ENCODE measurements around the gene HDAC11. TPM values are rescaled to one million over a fixed set of nuclear protein-coding genes. Genes with fewer than 3 reads are reported as not detected.

Gene HDAC11
- total and polyA plus RNA-seq, 9 of the 15 experiments (the other 6 are each of a cell fraction or from before 2014, with no cell fraction given) = 0.60 to 6.0 (median 4.5) TPM

DNA sequence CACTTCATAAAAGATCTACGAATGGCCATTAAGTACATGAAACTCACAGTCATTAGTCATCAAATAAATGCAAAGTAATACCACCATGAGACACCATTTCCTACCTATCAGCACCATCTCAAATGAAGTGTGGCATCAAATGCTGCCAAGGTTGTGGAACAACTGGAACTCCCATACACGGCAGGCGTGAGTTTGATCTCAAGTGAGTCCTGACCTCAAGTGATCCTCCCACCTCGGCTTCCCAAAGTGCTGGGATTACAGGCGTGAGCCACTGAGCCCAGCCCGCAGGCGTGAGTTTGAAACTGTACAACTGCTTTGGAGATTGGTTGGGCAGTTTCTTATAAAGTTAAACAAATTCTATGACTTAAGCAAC is 28.8 kb upstream of the HDAC11 start (continued):
- TF ChIP-seq, protein P1, sequence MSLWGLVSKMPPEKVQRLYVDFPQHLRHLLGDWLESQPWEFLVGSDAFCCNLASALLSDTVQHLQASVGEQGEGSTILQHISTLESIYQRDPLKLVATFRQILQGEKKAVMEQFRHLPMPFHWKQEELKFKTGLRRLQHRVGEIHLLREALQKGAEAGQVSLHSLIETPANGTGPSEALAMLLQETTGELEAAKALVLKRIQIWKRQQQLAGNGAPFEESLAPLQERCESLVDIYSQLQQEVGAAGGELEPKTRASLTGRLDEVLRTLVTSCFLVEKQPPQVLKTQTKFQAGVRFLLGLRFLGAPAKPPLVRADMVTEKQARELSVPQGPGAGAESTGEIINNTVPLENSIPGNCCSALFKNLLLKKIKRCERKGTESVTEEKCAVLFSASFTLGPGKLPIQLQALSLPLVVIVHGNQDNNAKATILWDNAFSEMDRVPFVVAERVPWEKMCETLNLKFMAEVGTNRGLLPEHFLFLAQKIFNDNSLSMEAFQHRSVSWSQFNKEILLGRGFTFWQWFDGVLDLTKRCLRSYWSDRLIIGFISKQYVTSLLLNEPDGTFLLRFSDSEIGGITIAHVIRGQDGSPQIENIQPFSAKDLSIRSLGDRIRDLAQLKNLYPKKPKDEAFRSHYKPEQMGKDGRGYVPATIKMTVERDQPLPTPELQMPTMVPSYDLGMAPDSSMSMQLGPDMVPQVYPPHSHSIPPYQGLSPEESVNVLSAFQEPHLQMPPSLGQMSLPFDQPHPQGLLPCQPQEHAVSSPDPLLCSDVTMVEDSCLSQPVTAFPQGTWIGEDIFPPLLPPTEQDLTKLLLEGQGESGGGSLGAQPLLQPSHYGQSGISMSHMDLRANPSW (CRISPR knock-in tag; IDR thresholded peaks at IDR 0.05) = no peak
- TF ChIP-seq ZNF232 (CRISPR knock-in tag; IDR thresholded peaks at IDR 0.05) = 0 out of 2 replicates have a peak, but pooled peaks have one; percentile 54
- TF ChIP-seq SRSF7 (optimal IDR thresholded peaks at IDR 0.05; ENCODE audit: low read depth, low read length) = no peak
- TF ChIP-seq, protein P2, sequence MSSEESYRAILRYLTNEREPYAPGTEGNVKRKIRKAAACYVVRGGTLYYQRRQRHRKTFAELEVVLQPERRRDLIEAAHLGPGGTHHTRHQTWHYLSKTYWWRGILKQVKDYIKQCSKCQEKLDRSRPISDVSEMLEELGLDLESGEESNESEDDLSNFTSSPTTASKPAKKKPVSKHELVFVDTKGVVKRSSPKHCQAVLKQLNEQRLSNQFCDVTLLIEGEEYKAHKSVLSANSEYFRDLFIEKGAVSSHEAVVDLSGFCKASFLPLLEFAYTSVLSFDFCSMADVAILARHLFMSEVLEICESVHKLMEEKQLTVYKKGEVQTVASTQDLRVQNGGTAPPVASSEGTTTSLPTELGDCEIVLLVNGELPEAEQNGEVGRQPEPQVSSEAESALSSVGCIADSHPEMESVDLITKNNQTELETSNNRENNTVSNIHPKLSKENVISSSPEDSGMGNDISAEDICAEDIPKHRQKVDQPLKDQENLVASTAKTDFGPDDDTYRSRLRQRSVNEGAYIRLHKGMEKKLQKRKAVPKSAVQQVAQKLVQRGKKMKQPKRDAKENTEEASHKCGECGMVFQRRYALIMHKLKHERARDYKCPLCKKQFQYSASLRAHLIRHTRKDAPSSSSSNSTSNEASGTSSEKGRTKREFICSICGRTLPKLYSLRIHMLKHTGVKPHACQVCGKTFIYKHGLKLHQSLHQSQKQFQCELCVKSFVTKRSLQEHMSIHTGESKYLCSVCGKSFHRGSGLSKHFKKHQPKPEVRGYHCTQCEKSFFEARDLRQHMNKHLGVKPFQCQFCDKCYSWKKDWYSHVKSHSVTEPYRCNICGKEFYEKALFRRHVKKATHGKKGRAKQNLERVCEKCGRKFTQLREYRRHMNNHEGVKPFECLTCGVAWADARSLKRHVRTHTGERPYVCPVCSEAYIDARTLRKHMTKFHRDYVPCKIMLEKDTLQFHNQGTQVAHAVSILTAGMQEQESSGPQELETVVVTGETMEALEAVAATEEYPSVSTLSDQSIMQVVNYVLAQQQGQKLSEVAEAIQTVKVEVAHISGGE (CRISPR knock-in tag; IDR thresholded peaks at IDR 0.05) = no peak
- no peak for TF ChIP-seq RBM34 (IDR thresholded peaks at IDR 0.05; ENCODE audit: borderline replicate concordance, insufficient read depth, low read length)
- TF ChIP-seq ZNF212 (CRISPR knock-in tag; IDR thresholded peaks at IDR 0.05) = no peak
- no peak for TF ChIP-seq ZBED1 (IDR thresholded peaks at IDR 0.05)
- no peak for TF ChIP-seq ETS2 (tag; IDR thresholded peaks at IDR 0.05; ENCODE audit: borderline replicate concordance, poor library complexity, severe bottlenecking)
- no peak for TF ChIP-seq BRD4 (IDR thresholded peaks at IDR 0.05)
- TF ChIP-seq, protein P3, sequence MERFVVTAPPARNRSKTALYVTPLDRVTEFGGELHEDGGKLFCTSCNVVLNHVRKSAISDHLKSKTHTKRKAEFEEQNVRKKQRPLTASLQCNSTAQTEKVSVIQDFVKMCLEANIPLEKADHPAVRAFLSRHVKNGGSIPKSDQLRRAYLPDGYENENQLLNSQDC (CRISPR knock-in tag; IDR thresholded peaks at IDR 0.05) = no peak
- TF ChIP-seq ZNF143 (CRISPR knock-in tag; IDR thresholded peaks at IDR 0.05) = no peak
- TF ChIP-seq, protein P4, sequence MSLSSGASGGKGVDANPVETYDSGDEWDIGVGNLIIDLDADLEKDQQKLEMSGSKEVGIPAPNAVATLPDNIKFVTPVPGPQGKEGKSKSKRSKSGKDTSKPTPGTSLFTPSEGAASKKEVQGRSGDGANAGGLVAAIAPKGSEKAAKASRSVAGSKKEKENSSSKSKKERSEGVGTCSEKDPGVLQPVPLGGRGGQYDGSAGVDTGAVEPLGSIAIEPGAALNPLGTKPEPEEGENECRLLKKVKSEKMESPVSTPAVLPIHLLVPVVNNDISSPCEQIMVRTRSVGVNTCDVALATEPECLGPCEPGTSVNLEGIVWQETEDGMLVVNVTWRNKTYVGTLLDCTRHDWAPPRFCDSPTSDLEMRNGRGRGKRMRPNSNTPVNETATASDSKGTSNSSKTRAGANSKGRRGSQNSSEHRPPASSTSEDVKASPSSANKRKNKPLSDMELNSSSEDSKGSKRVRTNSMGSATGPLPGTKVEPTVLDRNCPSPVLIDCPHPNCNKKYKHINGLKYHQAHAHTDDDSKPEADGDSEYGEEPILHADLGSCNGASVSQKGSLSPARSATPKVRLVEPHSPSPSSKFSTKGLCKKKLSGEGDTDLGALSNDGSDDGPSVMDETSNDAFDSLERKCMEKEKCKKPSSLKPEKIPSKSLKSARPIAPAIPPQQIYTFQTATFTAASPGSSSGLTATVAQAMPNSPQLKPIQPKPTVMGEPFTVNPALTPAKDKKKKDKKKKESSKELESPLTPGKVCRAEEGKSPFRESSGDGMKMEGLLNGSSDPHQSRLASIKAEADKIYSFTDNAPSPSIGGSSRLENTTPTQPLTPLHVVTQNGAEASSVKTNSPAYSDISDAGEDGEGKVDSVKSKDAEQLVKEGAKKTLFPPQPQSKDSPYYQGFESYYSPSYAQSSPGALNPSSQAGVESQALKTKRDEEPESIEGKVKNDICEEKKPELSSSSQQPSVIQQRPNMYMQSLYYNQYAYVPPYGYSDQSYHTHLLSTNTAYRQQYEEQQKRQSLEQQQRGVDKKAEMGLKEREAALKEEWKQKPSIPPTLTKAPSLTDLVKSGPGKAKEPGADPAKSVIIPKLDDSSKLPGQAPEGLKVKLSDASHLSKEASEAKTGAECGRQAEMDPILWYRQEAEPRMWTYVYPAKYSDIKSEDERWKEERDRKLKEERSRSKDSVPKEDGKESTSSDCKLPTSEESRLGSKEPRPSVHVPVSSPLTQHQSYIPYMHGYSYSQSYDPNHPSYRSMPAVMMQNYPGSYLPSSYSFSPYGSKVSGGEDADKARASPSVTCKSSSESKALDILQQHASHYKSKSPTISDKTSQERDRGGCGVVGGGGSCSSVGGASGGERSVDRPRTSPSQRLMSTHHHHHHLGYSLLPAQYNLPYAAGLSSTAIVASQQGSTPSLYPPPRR (CRISPR knock-in tag; IDR thresholded peaks at IDR 0.05; ENCODE audit: borderline replicate concordance) = no peak
- no peak for TF ChIP-seq TSC22D4 (tag; IDR thresholded peaks at IDR 0.05)
- TF ChIP-seq ZNF507 (tag; conservative IDR thresholded peaks at IDR 0.05) = no peak

Data from K562 (cell line).